HG03064 (cell line): ENCODE results near the gene APC.
"Not testable (repeated sequence)": the region's sequence is repeated elsewhere in the genome, so short reads cannot be mapped to it uniquely, and the experiment has no call there.

Experiments used
- ATAC-seq: cut with Tn5 transposase; IDR thresholded peaks from one replicate; pipeline ENCODE4 v1.9.1; 2021; ENCODE audit warnings: low read depth; ENCODE audit not compliant: unreplicated experiment

The APC gene

DNA sequence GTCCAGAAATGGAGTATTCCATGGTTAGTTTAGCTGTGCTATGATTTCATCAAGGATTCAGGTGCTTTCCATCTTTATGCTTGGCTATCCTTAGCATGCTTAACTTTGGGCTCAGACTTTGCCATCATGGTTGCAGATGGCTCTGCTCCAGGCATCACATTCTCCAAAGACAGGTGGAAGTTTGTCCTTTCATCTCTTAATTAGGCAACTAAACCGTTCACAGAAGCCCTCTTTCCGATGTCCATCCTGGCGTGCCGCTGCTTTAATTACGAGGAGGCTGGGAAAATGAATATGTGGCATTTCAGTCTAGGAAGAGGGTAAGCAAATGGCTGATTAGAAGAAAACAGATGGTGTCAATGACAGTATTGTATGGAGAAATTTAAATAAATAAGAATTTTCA, 24.5 kb upstream of the APC start:
- no peak for ATAC-seq

DNA sequence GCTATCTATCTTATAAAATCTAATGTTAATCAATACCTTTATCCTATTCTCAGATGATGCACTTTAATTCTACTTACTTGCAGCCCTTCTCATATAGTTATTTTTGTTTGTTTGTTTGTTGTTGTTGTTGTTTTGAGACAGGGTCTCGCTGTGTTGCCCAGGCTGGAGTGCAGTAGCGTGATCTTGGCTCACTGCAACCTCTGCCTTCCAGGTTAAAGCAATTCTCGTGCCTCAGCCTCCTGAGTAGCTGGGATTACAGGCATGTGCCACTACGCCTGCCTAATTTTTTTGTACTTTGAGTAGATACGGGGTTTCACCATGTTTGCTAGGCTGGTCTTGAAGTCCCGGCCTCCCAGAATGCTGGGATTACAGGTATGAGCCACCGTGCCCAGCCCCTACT, 20.8 kb upstream of the APC start:
- ATAC-seq = not testable (repeated sequence)

GRCh38 chr5:112717506-112718082, 20.1 kb upstream of the APC start:
- no peak for ATAC-seq

GRCh38 chr5:112718344-112718743, 19.3 kb upstream of the APC start:
- no peak for ATAC-seq

- no peak for ATAC-seq
Measured at GRCh38 chr5:112720576-112720975, 17.1 kb upstream of the APC start.

DNA sequence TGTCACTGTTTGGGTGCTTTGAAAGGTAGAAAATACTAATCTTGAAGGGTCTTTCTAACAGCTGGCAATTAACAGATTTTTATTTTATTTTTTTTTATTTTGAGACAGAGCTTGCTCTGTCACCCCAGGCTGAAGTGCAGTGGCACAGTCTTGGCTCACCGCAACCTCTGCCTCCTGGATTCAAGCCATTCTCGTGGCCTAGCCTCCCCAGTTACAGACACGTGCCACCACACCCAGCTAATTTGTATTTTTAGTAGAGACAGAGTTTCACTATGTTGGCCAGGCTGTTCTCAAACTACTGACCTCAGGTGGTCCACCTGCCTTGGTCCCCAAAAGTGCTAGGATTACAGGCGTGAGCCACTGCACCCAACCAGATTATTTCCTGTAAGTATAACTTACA, 12.8 kb upstream of the APC start:
- ATAC-seq = no peak

DNA sequence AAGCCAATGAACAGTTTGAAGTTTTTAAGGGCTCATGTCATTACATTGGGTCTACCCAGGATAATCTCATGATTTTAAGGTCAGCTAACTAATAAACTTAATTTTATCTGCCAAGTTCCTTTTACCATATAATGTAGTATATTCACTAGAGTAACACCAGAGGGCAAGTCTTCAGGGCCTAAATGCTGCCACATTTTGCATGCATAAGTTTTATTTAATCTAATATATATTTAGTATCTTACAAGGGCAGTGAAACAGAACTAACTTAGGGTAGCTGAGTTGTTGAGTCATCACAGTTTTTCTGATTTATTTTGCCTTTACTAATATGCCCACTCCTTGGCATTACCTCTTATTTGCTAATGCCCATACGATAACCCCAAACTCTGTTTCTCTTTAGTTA, 8.1 kb upstream of the APC start:
- no peak for ATAC-seq

DNA sequence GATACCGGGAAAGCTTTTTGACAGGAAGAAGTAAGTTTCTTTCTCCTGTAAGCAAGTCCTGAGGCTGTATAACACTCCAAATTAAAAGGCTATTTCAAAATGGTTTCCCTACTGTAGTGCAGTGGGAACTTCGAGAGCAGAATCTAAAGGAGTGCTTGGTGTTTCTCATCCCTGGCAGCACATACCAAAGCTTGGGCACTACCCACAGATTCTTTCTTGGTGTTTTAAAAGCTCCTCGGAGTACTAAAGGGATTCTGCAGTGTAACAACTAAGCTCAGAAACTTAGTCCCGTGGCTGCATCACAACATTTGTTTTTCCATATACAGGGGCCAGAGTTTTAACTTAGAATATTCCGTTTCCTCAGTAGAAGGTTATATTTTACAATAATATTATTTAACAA, 5.6 kb upstream of the APC start:
- ATAC-seq = no peak

DNA sequence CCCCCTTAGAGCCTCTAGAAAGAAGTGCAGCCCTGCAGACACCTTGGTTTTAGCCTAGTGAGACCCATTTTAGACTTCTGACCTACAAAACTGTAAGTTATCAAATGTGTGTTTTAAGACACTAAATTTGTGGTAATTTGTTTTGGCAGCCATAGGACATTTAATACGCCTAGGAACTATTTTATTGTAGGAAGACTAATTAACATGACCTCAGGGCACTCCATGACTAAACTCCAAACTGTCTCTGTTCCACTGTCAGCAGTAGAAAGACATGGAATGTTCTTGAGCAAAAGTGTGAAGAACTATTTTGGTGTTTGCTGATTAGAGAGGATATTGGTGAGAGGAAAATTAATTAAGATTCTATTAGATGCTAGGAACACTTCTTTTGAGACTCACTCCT, 4.1 kb upstream of the APC start:
- no peak for ATAC-seq

DNA sequence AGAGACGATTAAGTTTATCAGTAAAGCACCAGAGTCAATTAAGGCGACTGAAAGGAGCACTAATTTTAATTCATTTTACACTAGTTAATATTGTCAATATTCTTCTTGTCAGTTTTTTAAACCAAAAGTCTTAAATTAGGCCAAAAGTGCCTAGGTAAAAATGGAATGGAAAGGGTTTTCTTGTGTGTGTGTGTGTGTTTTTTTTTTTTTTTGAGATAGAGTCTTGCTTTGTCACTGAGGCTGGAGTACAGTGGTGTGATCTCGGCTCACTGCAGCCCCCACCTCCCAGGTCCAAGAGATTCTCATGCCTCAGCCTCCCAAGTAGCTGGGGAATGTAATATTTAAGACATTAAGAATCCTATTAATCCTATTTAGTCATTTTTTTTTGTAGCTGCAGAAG, 3.1 kb upstream of the APC start:
- ATAC-seq = no peak

- ATAC-seq = no peak
Measured at GRCh38 chr5:112735702-112736101, 2.0 kb upstream of the APC start.

- ATAC-seq = no peak
Measured at GRCh38 chr5:112737070-112737462, 619 bp upstream of the APC start.

DNA sequence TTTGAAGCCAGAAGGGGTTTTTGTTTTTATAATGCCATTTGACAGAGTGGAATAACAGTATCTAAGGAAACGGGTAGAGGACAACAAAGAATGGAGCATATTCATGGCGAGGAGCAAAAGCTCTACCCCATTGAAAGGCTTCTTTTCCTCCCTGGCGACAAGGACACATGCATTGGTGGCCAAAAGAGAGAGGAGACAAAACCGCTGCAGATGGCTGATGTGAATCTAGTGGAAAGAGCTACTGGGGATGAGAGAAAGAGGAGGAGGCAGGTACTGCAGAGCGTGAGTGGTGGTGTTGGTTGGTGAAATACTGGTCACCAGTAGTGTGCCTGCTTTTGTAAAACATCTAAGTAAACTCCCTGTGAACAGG, 491 bp downstream of the APC start:
- ATAC-seq = no peak

DNA sequence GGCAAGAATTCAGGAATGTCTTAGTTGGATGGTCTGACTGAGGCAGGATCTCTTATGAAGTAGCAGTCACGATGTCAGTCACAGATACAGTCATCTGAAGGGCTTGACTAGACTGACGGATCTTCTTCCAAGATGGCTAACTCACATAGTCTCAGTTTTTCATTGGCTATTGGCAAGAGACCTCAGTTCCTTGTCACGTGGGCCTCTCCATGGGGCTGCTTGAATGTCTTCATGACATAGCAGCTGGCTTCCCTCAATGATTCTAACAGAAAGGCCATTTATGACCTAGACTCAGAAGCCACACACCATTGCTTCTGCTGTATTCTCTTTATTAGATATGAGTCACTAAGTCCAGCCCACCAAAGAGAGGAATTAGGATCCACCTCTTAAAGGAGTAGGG, 4.7 kb downstream of the APC start:
- no peak for ATAC-seq

GRCh38 chr5:112743631-112744030, 5.9 kb downstream of the APC start:
- no peak for ATAC-seq

GRCh38 chr5:112752335-112752734, 14.7 kb downstream of the APC start:
- no peak for ATAC-seq

- no peak for ATAC-seq
Measured at GRCh38 chr5:112755703-112756102, 18.0 kb downstream of the APC start.

DNA sequence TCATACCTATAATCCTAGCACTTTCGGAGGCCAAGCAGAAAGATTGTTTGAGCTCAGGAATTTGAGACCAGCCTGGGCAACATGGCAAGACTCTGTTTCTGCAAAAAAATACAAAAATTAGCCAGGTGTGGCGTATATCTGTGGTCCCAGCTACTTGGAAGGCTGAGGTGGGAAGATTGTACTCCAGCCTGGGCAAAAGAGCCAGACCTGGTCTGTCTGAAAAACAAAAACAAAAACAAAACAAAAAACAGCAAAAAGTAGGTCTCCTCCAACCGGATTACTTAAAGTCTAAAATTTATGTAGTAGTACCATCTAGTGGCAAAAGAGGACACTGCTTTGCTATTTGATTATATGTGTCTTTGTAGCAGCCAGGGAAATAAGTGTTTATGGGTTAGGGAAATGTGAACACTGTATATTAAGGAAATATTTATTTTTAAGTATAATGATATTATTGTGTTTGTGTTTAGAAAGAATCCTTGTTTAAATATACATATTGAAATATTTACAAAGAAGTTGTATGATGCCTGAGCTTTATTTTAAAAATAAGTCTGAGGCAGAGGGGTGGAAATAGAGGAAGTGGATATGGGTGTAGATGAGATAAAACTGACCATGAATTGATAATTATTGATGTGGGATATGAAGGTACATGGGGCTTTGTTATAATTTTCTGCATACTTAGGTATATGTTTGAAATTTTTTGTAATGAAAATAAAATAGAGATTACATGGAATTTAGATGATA, 20.0 kb downstream of the APC start:
- peak; percentile 85 for ATAC-seq

GRCh38 chr5:112758676-112759075, 21.0 kb downstream of the APC start:
- no peak for ATAC-seq

GRCh38 chr5:112762113-112762810, 24.6 kb downstream of the APC start:
- no peak for ATAC-seq

DNA sequence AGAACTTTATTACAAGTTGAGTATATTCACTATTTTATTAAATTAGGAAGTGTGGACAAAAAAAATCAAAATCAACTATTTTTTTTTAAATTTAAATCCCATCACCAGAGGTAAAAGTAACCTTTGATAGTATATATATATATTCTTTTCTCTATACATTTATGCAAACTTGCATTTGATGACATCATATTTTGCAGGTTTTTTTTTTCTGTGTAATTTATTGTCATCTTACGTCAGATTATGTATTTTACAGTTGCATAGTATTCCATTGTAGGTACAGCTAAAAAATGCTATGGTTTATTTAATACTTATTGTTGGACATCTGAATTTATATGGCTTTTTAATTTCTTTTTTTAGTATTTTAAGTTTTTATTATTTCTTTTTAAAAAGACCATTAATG, 25.5 kb downstream of the APC start:
- no peak for ATAC-seq

- no peak for ATAC-seq
Measured at GRCh38 chr5:112772124-112772523, 34.4 kb downstream of the APC start.
